Measurements from ENCODE around the gene LRRC55.
"Not testable (repeated sequence)": the region's sequence is repeated elsewhere in the genome, so short reads cannot be mapped to it uniquely, and the experiment has no call there.

The LRRC55 gene

DNA sequence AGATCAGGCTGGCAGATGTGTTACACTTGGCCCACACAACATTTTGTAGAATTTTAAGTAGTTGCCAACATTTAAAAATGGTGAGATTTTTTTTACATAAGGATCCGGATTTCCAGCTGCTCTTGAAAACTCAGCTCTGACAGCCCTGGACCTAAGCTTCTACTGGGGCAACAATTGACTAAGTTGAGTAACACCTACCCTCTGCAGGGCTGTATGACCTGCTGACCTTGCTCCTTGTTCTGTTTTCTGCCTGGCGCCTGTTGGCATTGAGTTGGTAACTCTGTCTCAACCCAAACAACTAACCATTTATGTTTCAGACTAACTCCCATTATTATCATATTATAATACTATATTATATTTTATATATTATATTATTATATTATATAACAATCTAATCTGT is 21.1 kb upstream of the LRRC55 start:
- no peak for DNase-seq (ENCODE audit: low read depth in 2 of 2, low spot score in 1 of 2)

DNA sequence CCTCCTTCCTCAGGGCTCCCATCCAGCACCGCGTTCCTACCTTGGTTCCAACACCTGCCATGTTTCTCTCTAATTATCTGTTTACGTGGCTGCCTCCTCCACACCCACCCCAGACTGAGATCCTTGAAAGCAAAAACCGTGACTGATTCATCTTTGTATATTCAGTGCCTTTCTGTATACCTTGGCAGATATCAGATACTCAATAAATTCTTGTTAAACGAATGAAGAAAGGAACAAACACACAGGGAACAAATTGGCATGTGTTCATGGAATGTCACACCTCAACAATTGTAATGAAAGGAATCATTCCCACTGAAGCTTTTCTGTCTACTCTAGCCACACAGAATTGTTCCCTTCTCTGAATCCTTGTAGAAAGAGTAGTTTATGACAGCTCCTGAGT is 20.4 kb upstream of the LRRC55 start:
- DNase-seq (ENCODE audit: low read depth in 2 of 2, low spot score in 1 of 2) = no peak

DNA sequence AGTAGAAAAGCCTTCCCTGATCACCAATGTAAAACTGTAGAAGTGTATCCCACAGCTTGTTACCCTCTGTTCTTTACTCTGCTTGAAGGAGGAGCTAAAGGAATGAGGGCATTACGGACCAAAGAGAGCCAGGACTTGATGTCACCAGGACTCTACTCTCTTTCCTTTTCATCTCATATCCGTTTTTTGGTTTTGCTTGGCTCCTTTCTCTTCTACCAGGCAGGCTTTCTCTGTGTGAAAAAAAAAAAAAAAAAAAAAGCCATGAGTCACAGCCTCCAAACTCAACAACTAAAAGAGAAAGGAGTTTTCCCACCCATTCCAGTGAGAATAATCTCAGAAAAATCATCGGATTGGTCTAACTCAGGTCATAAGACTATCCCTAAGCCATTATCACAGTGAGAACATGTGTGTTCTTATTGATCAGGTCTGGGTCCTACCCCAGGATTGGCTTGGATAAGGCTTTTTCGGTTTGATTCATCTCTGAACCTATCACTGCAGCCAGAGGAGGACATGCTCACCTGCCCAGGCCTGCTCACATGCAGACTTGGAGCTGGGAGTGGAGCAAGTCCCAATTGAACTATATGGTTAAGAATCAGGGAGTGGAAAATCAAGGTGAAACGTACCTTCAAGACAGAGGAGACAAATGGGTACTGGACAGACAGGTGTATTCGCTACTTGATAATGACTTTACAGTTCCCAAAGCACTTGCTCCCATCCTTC is 19.4 kb upstream of the LRRC55 start:
- no peak for DNase-seq (ENCODE audit: low read depth in 2 of 2, low spot score in 1 of 2)

DNA sequence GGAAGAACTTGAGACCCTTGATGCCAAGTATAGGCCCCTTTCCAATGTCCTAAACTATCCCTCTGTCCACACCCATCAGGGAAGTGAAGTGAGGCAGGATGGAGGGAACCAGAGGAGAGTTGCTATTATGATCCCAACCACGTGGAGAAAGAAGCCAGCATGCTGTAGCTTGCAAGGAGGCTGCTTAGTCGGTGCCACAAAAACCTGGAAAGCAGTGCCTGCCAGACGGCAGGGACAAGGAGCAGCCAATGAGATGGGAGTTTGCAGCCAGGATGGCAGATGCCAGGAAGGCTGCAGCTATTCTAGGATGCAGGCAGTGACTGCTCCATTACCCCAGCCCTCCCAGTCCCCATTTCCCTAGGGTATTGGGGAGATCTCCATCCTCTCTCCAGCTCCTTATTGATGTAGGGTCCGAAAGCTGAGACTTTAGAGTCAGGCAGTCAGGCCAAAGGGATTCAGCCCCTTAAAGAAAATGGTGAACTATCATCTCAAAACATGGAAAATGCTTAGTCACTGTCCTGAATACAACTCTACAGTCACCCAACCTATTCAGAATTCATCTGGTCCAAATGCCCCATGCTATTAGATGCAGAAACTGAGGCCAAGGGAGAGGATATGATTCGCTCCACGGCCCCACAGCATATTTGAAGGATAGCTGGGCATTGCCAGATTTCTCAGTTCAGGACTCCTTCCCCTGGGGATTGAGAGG is 18.4 kb upstream of the LRRC55 start:
- no peak for DNase-seq (ENCODE audit: low read depth in 2 of 2, low spot score in 1 of 2)

DNA sequence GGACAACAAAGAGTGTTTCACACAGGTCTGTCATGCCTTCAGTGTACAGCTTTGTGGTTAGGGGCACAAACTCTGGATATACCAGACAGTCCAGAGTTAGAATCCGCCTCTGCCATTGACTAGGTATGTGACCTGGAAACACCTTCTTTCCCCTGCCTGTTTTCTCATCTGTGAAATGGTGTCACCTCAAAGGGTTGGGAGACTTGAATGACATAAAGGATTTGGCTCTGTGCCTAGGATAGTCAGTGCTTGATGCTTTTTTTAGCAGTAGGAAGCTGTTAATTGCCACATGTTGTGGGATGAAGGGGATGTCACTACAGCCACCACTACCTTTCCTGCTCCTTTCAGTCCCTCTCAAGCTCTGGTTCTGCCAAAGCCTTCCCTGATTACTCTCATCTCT is 17.4 kb upstream of the LRRC55 start:
- DNase-seq (ENCODE audit: low read depth in 2 of 2, low spot score in 1 of 2) = no peak

DNA sequence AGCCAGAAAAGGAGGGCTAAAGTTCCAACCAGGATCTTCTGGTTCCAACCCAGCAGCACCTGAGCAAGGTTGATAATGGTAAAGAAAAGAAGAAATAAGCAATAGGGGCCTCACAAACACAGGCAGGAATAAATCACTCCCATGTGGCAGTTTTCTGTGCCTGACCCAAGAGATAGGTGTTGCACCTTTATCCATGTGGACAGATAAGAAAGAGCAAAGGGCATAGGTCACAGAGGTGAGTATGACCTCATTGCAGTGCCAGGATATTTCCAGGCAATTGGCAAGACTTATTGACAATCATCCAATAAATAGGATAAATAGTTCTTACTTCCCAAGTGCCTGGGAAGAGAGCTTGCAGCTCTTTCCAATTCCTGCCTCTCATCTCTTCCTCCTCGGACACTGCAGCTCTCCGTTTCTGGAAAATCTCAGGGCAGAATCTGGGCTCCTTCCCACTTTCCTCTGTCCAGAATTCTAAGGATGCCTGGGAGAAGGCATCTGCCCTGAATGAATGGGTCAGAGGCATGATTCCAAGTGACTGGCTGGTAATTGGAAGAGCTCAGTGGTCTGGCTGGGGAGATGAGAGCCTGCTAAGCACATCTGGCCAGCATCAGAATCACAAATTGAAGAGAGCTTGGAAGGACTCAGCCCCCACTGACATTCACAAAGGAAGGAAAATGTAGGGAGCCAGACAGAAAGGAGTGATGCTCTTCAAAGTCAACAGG is 14.5 kb upstream of the LRRC55 start:
- DNase-seq (ENCODE audit: low read depth in 2 of 2, low spot score in 1 of 2) = no peak

DNA sequence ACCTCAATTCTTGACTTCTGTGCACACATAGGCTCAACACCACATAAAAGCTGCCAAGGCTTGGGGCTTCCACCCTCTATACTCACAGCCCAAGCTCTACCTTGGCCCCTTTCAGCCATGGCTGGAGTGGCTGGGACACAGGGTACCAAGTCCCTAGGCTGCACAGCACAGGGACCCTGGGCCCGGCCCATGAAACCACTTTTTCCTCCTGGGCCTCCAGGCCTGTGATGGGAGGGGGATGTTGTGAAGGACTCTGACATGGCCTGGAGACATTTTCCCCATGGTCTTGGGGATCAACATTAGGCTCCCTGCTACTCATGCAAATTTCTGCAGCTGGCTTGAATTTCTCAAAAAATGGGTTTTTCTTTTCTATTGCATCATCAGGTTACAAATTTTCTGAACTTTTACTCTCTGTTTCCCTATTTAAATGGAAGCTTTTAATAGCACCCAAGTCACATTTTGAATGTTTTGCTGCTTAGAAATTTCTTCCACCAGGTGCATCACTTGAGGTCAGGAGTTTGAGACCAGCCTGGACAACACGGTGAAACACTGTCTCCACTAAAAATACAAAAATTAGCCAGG is 11.9 kb upstream of the LRRC55 start:
- not testable (repeated sequence) for DNase-seq (ENCODE audit: low read depth in 2 of 2, low spot score in 1 of 2)

DNA sequence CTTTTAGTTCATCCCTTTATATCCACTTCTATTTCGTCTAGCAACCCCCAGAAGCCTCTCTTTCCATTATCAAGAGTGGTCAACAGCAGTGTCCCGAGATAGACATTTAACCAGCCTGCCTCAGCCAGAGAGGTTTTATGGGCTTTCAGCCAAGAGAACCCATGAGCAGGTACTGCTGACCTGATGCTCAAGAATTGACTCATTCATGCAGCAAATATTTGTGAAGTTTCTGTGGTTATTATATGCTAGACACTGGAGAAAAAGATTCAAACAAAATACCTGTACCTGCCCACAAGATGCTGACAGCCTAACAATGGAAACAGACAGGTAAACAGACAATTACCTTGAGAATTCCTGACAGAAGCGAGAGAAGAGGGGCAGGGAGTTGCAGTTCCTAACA is 9.7 kb upstream of the LRRC55 start:
- DNase-seq (ENCODE audit: low read depth in 2 of 2, low spot score in 1 of 2) = no peak

DNA sequence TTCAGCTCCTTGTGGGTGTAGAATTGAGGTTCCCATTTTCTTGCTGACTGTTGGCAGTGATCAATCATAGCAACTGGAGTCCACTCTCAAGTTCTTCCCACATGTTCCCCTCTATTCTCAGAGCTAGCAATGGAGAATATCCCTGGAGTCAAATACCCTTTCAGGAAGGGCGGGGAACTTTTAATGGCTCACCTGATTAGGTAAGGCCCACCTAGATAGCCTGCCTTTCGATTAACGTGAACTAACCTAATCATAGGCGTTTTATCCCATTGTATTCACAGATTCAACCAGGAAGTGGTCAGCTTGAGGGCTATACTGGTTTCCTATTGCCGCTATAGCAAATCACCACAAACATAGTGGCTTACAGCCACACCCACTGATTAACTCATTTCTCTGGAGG is 7.1 kb upstream of the LRRC55 start:
- DNase-seq (ENCODE audit: low read depth in 2 of 2, low spot score in 1 of 2) = no peak

DNA sequence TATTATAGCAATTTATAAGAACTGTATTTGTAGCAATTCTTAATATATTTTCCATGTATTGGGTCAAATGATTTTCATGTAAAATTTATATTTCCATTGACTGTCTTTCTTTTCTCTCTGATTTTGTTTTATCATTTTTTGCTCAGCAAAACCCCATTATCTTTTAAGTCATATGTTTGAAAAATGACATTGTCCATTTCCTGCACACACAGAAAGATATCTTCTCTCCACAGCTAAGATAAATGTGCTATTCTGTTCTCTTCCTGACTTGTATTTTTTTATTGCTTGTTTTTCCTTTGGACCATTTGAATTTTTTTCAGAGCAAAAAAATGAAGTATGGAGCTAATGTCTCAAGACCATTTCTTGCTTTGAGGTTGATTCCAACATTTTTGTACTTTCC is 6.3 kb upstream of the LRRC55 start:
- DNase-seq (ENCODE audit: low read depth in 2 of 2, low spot score in 1 of 2) = no peak

DNA sequence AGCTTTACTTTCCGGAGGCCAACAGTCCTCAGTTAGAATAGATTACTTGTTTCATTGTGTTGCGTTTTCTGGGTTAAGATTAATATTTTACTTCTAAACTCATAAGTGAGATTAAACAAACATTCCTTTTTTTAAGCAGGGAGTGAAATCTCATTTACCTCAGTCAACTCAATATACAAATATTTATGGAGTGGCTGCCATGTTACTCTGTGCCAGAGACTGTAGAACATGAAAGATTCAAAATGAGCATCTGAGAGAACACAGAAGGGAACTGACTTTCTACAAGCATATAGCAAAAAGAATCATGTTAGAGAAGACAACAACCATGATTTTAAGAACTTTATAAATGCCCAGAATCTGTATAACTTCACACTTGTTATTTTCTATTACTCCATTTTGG is 3.4 kb upstream of the LRRC55 start:
- no peak for DNase-seq (ENCODE audit: low read depth in 2 of 2, low spot score in 1 of 2)

DNA sequence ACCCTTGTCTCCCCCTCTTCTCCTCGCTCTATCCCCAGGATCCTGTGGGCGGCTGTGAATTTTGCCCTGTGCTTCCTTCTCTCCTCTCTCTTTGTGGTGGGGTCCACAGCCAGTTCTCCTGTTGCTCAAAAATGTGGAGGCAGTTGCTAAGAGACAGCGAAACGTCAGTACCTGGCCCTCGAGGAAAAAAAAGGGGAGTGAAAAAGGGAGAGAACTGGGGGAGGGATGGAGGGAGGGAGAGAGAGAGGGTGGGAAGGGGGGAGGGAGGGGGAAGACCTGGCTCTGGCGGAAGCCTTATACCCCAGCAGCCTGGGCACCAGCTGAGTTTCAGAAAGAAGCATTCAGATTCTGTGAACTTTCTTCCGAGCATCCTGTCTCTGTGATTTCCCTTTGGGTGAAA is 2.1 kb upstream of the LRRC55 start:
- DNase-seq (ENCODE audit: low read depth in 2 of 2, low spot score in 1 of 2) = no peak

DNA sequence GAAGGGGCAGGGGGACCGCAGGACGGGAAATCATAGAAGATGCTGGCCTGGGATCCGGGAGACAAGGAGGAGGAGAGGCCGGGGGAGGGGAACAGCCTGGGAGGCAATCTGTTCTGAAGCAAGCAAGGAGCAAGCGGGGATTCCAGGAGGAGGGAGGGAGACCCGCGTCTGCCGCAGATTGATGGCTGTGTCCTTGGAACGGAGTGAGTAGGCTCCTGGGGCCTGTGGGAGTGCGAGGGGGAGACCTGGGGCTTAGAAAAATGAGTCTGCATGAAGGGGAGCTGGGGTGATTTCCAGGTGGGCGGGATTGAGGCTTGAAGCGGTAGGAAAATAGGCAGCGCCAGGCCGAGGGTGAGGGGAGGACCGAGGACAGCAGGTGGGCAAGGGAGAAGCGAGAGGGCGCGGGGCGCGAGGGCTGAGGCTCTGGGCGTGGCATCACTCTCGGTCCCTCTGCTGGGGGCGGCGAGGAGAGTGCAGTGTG is 1.6 kb upstream of the LRRC55 start:
- no peak for DNase-seq (ENCODE audit: low read depth in 2 of 2, low spot score in 1 of 2)

DNA sequence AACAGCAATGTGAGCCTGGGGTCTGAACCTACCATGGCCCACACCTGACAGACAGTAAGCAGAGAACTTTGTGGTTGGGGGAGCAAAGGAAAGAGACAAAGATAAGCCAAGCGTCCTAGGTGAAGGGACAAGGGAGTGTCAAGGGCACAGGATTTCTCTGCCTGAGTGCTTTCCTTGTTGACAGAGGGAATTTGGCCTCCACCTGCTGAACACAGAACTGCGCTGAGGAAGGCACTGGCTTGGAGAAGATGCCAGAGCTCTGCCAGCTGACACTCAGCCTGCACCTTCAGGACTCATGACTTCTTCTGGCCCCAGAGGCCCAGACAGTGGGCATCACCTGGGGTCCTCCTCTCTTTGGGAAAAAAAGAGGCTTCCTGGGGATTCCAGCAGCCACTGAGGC is 789 bp upstream of the LRRC55 start:
- no peak for DNase-seq (ENCODE audit: low read depth in 2 of 2, low spot score in 1 of 2)

DNA sequence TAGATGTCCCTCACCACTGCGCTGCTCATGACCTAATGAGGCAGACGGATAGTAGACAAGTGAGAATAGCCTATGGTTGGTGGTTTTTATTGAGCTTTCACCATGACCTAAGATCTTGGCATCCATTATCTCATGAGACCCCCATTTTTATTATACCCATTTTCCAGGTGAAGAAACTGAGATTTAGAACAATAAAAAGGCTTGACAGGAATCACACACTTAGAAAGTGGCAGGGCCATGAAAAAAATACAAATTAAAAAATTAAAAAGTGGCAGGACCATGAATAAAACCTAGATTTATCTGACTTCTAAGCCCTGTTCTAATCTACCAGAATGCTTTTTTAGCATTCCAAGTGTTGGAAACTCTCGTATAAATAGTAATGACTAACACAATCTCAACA is 1.1 kb downstream of the LRRC55 start:
- no peak for DNase-seq (ENCODE audit: low read depth in 2 of 2, low spot score in 1 of 2)

DNA sequence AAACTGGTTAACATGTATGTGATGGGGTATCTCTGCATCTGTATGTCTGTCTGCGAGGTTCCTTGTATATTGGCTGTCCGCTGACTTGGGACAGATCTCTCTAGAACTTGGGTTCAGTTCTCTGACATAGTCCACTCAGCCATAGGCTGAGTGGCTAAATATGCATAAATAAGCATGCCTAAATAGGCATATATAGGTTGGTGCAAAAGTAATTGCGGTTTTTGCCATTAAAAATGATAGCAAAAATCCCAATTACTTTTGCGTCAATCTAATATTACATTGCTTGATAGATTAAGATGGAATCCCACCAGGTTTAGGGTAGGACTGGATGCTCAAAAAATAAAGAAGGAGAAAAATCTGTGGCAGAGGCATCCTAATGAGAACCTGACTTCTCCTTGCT is 8.8 kb downstream of the LRRC55 start:
- no peak for DNase-seq (ENCODE audit: low read depth in 2 of 2, low spot score in 1 of 2)

DNA sequence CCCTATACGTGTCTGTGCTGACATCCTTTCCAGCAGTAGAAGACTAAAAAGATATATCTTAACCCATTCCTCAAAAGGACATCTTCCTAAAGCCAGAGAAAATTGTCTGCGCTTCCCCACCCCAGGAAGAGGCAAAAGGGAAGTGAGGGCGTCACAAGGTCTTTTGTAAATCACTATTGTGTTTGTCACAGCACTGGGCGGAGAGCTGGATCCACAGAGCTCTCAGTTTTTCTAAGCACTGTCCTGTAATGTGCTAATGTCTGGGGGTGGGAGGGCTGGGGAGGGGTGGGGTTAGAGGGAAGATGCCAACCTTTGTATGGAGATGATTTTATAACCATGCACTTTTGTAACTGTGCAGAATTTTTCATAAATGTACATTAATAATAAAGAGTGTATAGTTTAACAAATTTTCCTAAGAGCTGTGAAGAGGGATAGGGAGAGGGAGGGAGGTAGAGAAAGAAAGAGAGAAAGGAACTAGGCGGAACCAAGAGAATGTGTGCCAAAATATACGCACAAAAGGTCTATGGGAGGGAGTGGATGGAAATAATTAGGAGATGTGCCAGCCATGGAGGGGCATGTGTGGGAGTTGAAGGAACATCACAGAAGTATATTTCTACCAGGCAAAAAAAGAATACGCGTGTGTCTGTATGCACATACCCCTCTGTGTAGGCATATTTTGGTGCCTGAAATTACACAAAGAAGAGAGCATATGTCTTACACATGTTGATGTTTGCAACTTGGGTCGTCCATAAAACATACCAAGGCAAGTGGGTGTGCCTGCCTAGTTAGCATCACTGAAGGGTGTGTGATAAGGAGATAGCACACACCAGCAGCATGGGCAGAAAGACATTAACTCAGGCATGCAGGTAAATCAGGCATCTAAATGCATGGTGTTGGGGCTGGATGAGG is 9.8 kb downstream of the LRRC55 start:
- no peak for DNase-seq (ENCODE audit: low read depth in 2 of 2, low spot score in 1 of 2)

DNA sequence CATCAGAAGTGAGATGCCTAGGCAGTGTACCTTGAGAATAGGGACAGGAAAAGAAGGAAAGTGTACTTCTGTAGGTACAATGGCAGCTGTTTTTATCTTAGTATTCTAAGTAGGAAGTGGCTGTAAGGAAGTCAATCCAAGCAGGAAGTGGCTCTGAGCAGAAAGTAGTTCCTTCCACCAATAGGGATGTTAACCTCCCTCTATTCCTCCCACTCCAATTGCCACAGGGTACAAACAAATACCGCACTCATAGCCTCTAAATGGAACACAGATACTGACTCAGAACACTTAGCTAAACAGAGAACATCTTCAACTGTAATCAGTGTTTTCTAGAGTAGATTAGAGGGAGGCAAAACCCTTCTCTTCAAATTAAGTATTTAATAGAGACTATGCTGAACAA is 10.6 kb downstream of the LRRC55 start:
- DNase-seq (ENCODE audit: low read depth in 2 of 2, low spot score in 1 of 2) = no peak

DNA sequence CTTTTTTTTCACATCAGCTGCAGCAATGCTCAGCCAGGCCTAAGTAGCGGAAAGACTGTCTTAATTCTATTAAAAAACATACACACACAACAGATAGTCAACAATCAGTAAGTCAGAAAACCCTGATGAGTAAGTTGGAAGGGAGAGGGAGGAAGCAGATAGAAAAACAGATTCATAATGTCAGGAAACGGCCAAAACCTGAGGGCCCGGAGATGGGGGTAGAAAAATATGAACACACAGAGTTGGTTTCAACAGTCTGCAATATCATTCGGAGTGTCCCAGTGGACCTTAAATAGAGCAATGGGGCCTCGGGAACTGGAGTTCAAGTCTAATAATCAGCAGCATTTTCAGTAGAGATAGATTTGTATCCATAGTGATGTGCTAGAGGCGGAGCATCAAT is 14.8 kb downstream of the LRRC55 start:
- no peak for DNase-seq (ENCODE audit: low read depth in 2 of 2, low spot score in 1 of 2)

DNA sequence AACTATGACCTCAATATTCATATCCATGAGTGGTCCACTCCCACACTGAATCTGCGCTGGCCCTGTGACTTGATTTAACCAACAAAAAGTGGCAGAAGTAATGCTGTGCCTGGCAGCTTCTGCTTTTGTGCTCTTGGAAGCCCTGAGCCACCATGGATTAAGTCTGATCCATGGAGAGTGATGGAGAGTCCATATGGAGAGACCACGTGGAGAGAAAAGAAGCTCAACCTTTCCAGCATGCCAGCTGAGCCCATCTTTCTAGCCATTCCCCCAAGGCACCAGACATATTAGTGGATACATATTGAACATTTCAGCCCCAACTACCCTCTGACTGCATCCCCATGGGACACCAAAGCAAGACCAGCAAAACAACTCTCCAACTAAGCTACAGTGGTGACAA is 16.0 kb downstream of the LRRC55 start:
- DNase-seq (ENCODE audit: low read depth in 2 of 2, low spot score in 1 of 2) = no peak

DNA sequence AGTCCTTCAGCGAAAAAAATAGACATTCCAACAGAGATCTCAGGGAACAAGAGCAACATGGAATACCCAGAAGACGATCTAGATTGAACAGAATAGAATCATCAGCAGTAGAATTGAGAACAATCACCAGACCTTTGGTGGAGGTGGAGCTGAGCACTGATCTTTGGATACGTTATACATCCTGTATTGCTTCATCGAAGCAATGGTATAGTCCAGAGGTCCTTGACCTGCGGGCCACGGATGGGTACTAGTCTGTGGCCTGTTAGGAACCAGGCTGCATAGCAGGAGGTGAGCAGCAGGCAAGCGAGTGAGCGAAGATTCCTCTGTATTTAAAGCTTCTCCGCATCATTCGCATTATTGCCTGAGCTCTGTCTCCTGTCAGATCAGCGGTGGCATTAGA is 17.6 kb downstream of the LRRC55 start:
- no peak for DNase-seq (ENCODE audit: low read depth in 2 of 2, low spot score in 1 of 2)
